OCI-LY7 (cell line): Measurements from ENCODE around the gene MRPS10. TPM values are rescaled to one million over a fixed set of nuclear protein-coding genes. Genes with fewer than 3 reads are reported as not detected.
"Not testable (repeated sequence)": the region's sequence is repeated elsewhere in the genome, so short reads cannot be mapped to it uniquely, and the experiment has no call there.

Source experiments
- BruUV-seq: library from RNA; stranded (reverse); fragments of 400-500 nt; replicated peaks from 2 replicates; lab custom pipeline; 2021; lab: Mats Ljungman, UMichigan
- CTCF ChIA-PET: fragments of 300-600 bp; sonication (Branson Sonifier 250); formaldehyde crosslinking; loops from one replicate; lab custom pipeline; 2022; ENCODE audit warnings: antibody characterized with exemption; ENCODE audit not compliant: unreplicated experiment; lab: Charles Lee
- POLR2A ChIA-PET: fragments of 300-600 bp; sonication (Branson Sonifier 250); formaldehyde crosslinking; loops from one replicate; lab custom pipeline; 2022; ENCODE audit warnings: antibody characterized with exemption; lab: Charles Lee
- DNase-seq: peaks from one replicate; pipeline ENCODE4 v3.0.0-alpha.2; 2015; ENCODE audit warnings: low spot score
- H2AFZ ChIP-seq: fragments of 200-600 bp; sonication (generic), shearing (Covaris generic); 2 replicates; pipeline ENCODE4 v1.6.1; 2014; ENCODE audit warnings: mild to moderate bottlenecking, antibody characterized with exemption, low read length, moderate library complexity
- H3K27ac ChIP-seq: fragments of 200-600 bp; sonication (generic); 2 replicates; pipeline ENCODE4 v1.5.1; 2014; ENCODE audit warnings: mixed run types, low read depth, mild to moderate bottlenecking, moderate library complexity, low read length, inconsistent platforms; ENCODE audit not compliant: poor library complexity, severe bottlenecking
- H3K36me3 ChIP-seq: fragments of 200-600 bp; sonication (generic); 2 replicates; pipeline ENCODE4 v1.6.1; 2014; ENCODE audit warnings: mild to moderate bottlenecking, antibody characterized with exemption, low read length, moderate library complexity, mixed read lengths; ENCODE audit not compliant: insufficient read depth
- H3K4me1 ChIP-seq: fragments of 200-600 bp; sonication (generic); 2 replicates; pipeline ENCODE4 v1.5.1; 2014; ENCODE audit warnings: mild to moderate bottlenecking, low read length; ENCODE audit not compliant: insufficient read depth, poor library complexity, severe bottlenecking
- H3K4me2 ChIP-seq: fragments of 200-600 bp; sonication (generic); 2 replicates; pipeline ENCODE4 v1.6.1; 2014; ENCODE audit warnings: mild to moderate bottlenecking, low read length
- H3K4me3 ChIP-seq: fragments of 200-600 bp; sonication (generic); 2 replicates; pipeline ENCODE4 v1.5.1; 2014; ENCODE audit warnings: mild to moderate bottlenecking, low read depth, low read length; ENCODE audit not compliant: poor library complexity, severe bottlenecking
- H3K79me2 ChIP-seq: fragments of 200-600 bp; sonication (generic); 2 replicates; pipeline ENCODE4 v1.6.1; 2016; ENCODE audit warnings: low read depth, mild to moderate bottlenecking, low read length, moderate library complexity, mixed read lengths; ENCODE audit not compliant: insufficient read depth
- H3K9me2 ChIP-seq: fragments of 200-600 bp; sonication (generic); 2 replicates; pipeline ENCODE4 v1.6.1; 2016; ENCODE audit warnings: mild to moderate bottlenecking, low read length, mixed read lengths; ENCODE audit not compliant: insufficient read depth
- H3K9me3 ChIP-seq: fragments of 200-600 bp; sonication (generic); 2 replicates; pipeline ENCODE4 v1.6.1; 2014; ENCODE audit warnings: mild to moderate bottlenecking, mixed run types, low read length, mixed read lengths
- H4K20me1 ChIP-seq: fragments of 200-600 bp; sonication (generic); 2 replicates; pipeline ENCODE4 v1.6.1; 2014; ENCODE audit warnings: mild to moderate bottlenecking, antibody characterized with exemption, low read length, moderate library complexity, mixed read lengths; ENCODE audit not compliant: insufficient read depth
- EZH2phosphoT487 ChIP-seq: fragments of 200-600 bp; sonication (generic); IDR thresholded peaks from 2 replicates; pipeline ENCODE4 v1.6.1; 2018; ENCODE audit warnings: low read depth, borderline replicate concordance, mild to moderate bottlenecking, mixed run types, antibody characterized with exemption, low read length, moderate library complexity, mixed read lengths
- intact Hi-C: fragments of 100-400 bp; cut with micrococcal nuclease; formaldehyde crosslinking; loops from one replicate; pipeline ENCODE4 v1.10.0; 2022; ENCODE audit not compliant: unreplicated experiment
- total RNA-seq, 2 experiments: library from RNA; depleted of rRNA in 1 of 2; stranded (reverse); fragments of >200 nt in 1 of 2; shearing (Covaris generic) in 1 of 2; gene quantifications; 2 replicates each; pipeline ENCODE4 v1.2.3, GENCODE V29; 2014 to 2022
- TF ChIP-seq, protein P1 (sequence below): fragments of 200-600 bp; sonication (generic); conservative IDR thresholded peaks from 2 replicates; pipeline ENCODE4 v1.5.1; 2014; ENCODE audit warnings: mild to moderate bottlenecking, antibody characterized with exemption, low read length, moderate library complexity, mixed read lengths

The MRPS10 gene
- total RNA-seq, 2 experiments from 2014 or later, result 25.8 to 45.0 TPM

DNA sequence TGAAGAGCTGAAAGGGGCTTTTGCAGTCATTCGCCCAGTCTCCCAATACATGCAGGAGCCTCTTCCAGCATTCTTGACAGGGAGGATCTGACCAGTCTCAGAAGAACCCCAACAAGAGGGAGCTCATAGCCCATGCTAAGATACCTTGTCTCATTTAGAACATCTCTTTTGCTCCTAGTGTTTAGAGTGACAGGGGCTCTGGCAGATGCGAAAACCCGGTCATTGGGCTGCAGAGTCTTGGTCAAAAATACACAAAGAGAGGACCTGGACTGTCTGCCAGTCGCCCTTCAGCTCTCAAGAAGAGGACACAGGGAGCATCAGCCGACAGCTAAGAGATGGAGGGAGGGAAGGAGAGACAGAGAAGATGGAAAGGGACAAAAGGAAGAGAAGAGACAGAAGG is 23.6 kb downstream of the MRPS10 start:
- H3K9me2 ChIP-seq, result no peaks in the 10 kb centered on the region
- no peaks in the 10 kb centered on the region for H3K36me3 ChIP-seq
- ChIA-PET CTCF (interaction anchor here (0.6 kb wide), 1 partner anchor 20 kb away, joined by 3 read pairs; no protein-coding TSS in a partner anchor), POLR2A (interaction anchor here (0.5 kb wide), 1 partner anchor 43 kb away, joined by 4 read pairs; no protein-coding TSS in a partner anchor)
- no peak overlapping the region for H3K4me3 ChIP-seq
- H3K4me2 ChIP-seq, result no peak overlapping the region
- BruUV-seq, result no TSS peak
- H3K4me1 ChIP-seq, result no peaks in the 10 kb centered on the region
- DNase-seq, result no peak
- H3K27ac ChIP-seq, result no peak overlapping the region
- no peak for TF ChIP-seq EZH2phosphoT487
- TF ChIP-seq, protein P1, sequence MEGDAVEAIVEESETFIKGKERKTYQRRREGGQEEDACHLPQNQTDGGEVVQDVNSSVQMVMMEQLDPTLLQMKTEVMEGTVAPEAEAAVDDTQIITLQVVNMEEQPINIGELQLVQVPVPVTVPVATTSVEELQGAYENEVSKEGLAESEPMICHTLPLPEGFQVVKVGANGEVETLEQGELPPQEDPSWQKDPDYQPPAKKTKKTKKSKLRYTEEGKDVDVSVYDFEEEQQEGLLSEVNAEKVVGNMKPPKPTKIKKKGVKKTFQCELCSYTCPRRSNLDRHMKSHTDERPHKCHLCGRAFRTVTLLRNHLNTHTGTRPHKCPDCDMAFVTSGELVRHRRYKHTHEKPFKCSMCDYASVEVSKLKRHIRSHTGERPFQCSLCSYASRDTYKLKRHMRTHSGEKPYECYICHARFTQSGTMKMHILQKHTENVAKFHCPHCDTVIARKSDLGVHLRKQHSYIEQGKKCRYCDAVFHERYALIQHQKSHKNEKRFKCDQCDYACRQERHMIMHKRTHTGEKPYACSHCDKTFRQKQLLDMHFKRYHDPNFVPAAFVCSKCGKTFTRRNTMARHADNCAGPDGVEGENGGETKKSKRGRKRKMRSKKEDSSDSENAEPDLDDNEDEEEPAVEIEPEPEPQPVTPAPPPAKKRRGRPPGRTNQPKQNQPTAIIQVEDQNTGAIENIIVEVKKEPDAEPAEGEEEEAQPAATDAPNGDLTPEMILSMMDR, result no peak
- H3K9me3 ChIP-seq, result no peaks in the 10 kb centered on the region
- intact Hi-C loops, result no loop called here
- H2AFZ ChIP-seq, result no peak overlapping the region
- no peaks in the 10 kb centered on the region for H3K79me2 ChIP-seq
- no peaks in the 10 kb centered on the region for H4K20me1 ChIP-seq

DNA sequence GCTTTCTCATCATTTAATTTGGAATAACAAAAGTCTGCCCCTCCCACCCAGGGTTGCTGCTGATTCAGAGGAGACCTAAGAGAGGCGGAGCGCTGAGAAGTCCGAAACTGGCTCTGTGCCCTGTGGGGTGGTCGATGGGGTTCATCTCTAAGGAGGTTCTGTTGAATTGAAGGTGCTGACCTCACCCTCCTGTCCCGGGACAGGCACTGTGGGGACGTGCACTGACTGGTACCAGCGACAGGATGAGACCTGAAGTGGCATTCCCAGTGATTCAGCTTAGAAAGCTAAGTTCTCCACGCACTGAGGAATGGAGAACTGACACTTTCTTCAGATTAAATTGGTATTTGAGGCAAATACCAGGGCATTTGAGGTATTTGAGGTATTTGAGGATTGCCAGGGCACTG is 24.2 kb downstream of the MRPS10 start:
- Histone ChIP-seq H3K4me2 (no peak overlapping the region), H3K9me3 (no peaks in the 10 kb centered on the region), H3K36me3 (no peaks in the 10 kb centered on the region), H3K4me3 (no peak overlapping the region), H2AFZ (no peak overlapping the region), H4K20me1 (no peaks in the 10 kb centered on the region), H3K9me2 (no peaks in the 10 kb centered on the region), H3K27ac (no peak overlapping the region), H3K4me1 (no peaks in the 10 kb centered on the region), H3K79me2 (no peaks in the 10 kb centered on the region)
- CTCF ChIA-PET, result no interaction called here
- BruUV-seq, result no TSS peak
- intact Hi-C loops, result no loop called here
- no peak for DNase-seq
- TF ChIP-seq, protein P1, result no peak
- no peak for TF ChIP-seq EZH2phosphoT487
- POLR2A ChIA-PET, result interaction anchor here (0.5 to 0.6 kb wide), 2 partner anchors 19 to 42 kb away, joined by 3 to 4 read pairs; no protein-coding TSS in a partner anchor

DNA sequence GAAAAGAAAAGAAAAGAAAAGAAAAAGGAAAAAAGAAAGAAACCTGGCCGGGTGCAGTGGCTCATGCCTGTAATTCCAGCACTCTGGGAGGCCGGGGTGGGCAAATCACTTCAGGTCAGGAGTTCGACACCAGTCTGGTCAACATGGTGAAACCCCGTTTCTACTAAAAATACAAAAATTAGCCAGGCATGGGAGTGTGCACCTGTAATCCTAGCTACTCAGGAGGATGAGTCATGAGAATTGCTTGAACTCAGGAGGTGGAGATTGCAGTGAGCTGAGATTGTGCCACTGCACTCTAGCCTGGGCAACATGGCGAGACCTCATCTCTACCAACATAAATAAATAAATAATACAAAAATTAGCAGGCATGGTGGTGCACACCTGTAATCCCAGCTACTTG is 25.3 kb downstream of the MRPS10 start:
- H4K20me1 ChIP-seq, H3K36me3 ChIP-seq, H3K4me2 ChIP-seq, H3K4me1 ChIP-seq, BruUV-seq, DNase-seq, H2AFZ ChIP-seq, intact Hi-C loops, H3K79me2 ChIP-seq, H3K9me3 ChIP-seq, H3K9me2 ChIP-seq, H3K27ac ChIP-seq, H3K4me3 ChIP-seq, CTCF ChIA-PET: not testable (repeated sequence)
- POLR2A ChIA-PET, result interaction anchor here (0.6 kb wide), 2 partner anchors 73 to 489 kb away, joined by 3 to 4 read pairs; no protein-coding TSS in a partner anchor
